ENCODE results near the gene TTLL6.

Gene TTLL6

GRCh38 chr17:48792033-48792798, 24.8 kb downstream of the TTLL6 start:
- no peak overlapping the region for H3K27ac ChIP-seq
- H3K36me3 ChIP-seq: no peaks in the 10 kb centered on the region
- no peak for TF ChIP-seq CTCF (IDR thresholded peaks at IDR 0.05)
- H3K9me3 ChIP-seq: no peaks in the 10 kb centered on the region
- H3K27me3 ChIP-seq: peaks cover 92% of the 10 kb centered on the region
- H3K4me3 ChIP-seq (ENCODE audit: low read depth in 1 of 2, low read length in 1 of 2): no peak overlapping the region
- no peaks in the 10 kb centered on the region for H3K4me1 ChIP-seq (ENCODE audit: control insufficient read depth in 1 of 2, insufficient read depth in 1 of 2, low read depth in 1 of 2, low read length in 1 of 2)

GRCh38 chr17:48791128-48792032, 25.6 kb downstream of the TTLL6 start:
- TF ChIP-seq CTCF (IDR thresholded peaks at IDR 0.05): no peak
- Histone ChIP-seq H3K4me1 (ENCODE audit: control insufficient read depth in 1 of 2, insufficient read depth in 1 of 2, low read depth in 1 of 2, low read length in 1 of 2) (no peaks in the 10 kb centered on the region), H3K36me3 (no peaks in the 10 kb centered on the region), H3K9me3 (no peaks in the 10 kb centered on the region), H3K27ac (no peak overlapping the region), H3K4me3 (ENCODE audit: low read depth in 1 of 2, low read length in 1 of 2) (no peak overlapping the region), H3K27me3 (peaks cover 90% of the 10 kb centered on the region)

GRCh38 chr17:48790607-48791127, 26.4 kb downstream of the TTLL6 start:
- TF ChIP-seq CTCF (IDR thresholded peaks at IDR 0.05): no peak
- H3K4me1 ChIP-seq (ENCODE audit: control insufficient read depth in 1 of 2, insufficient read depth in 1 of 2, low read depth in 1 of 2, low read length in 1 of 2): no peaks in the 10 kb centered on the region

GRCh38 chr17:48787828-48788227, 29.2 kb downstream of the TTLL6 start:
- no peak overlapping the region for H3K4me3 ChIP-seq (ENCODE audit: low read depth in 1 of 2, low read length in 1 of 2)
- H3K27me3 ChIP-seq: peaks cover 74% of the 10 kb centered on the region
- no peaks in the 10 kb centered on the region for H3K36me3 ChIP-seq
- no peaks in the 10 kb centered on the region for H3K4me1 ChIP-seq (ENCODE audit: control insufficient read depth in 1 of 2, insufficient read depth in 1 of 2, low read depth in 1 of 2, low read length in 1 of 2)
- no peaks in the 10 kb centered on the region for H3K9me3 ChIP-seq
- H3K27ac ChIP-seq: no peak overlapping the region
- TF ChIP-seq CTCF (IDR thresholded peaks at IDR 0.05): no peak

More at GRCh38 chr17:48790607-48791127, 26.4 kb downstream of the TTLL6 start:
- Histone ChIP-seq H3K4me3 (ENCODE audit: low read depth in 1 of 2, low read length in 1 of 2) (no peak overlapping the region), H3K27ac (no peak overlapping the region), H3K36me3 (no peaks in the 10 kb centered on the region), H3K9me3 (no peaks in the 10 kb centered on the region), H3K27me3 (peaks cover 88% of the 10 kb centered on the region)

GRCh38 chr17:48779421-48779820, 37.6 kb downstream of the TTLL6 start:
- Histone ChIP-seq H3K36me3 (no peaks in the 10 kb centered on the region), H3K27ac (no peak overlapping the region), H3K4me3 (ENCODE audit: low read depth in 1 of 2, low read length in 1 of 2) (no peak overlapping the region), H3K9me3 (no peaks in the 10 kb centered on the region), H3K4me1 (ENCODE audit: control insufficient read depth in 1 of 2, insufficient read depth in 1 of 2, low read depth in 1 of 2, low read length in 1 of 2) (no peaks in the 10 kb centered on the region), H3K27me3 (peaks cover 76% of the 10 kb centered on the region)
- no peak for TF ChIP-seq CTCF (IDR thresholded peaks at IDR 0.05)
